ENCODE results near the gene LGALSL. TPM values are rescaled to one million over a fixed set of nuclear protein-coding genes. Genes with fewer than 3 reads are reported as not detected.
"Not testable (repeated sequence)": the region's sequence is repeated elsewhere in the genome, so short reads cannot be mapped to it uniquely, and the experiment has no call there.

LGALSL gene
- total RNA-seq, 3 donors from 2014 or later = 0.73 to 2.3 (median 1.9) TPM

GRCh38 chr2:64424416-64424987 is 29.5 kb upstream of the LGALSL start:
- Mint-ChIP-seq H3K36me3 (ENCODE audit: insufficient read depth) (no peaks in the 10 kb centered on the region), H3K4me3 (no peak overlapping the region), H3K27me3 (ENCODE audit: low read depth) (peaks cover 3% of the 10 kb centered on the region), H3K4me1 (ENCODE audit: low read depth) (no peaks in the 10 kb centered on the region), H3K9me3 (no peaks in the 10 kb centered on the region)
- ATAC-seq (no peak), DNase-seq (no peak)

- no peak for ATAC-seq
- DNase-seq = no peak
- H3K9me3 Mint-ChIP-seq = no peaks in the 10 kb centered on the region
- no peak overlapping the region for H3K4me3 Mint-ChIP-seq
- H3K36me3 Mint-ChIP-seq (ENCODE audit: insufficient read depth) = no peaks in the 10 kb centered on the region
- H3K27me3 Mint-ChIP-seq (ENCODE audit: low read depth) = peaks cover 7% of the 10 kb centered on the region
- H3K4me1 Mint-ChIP-seq (ENCODE audit: low read depth) = no peaks in the 10 kb centered on the region
Observed at GRCh38 chr2:64426183-64426952, 27.6 kb upstream of the LGALSL start.

GRCh38 chr2:64434039-64434657 is 19.8 kb upstream of the LGALSL start:
- Mint-ChIP-seq H3K4me1 (ENCODE audit: low read depth) (no peaks in the 10 kb centered on the region), H3K9me3 (no peaks in the 10 kb centered on the region), H3K27me3 (ENCODE audit: low read depth) (peaks cover 35% of the 10 kb centered on the region), H3K36me3 (ENCODE audit: insufficient read depth) (no peaks in the 10 kb centered on the region), H3K4me3 (no peak overlapping the region)
- DNase-seq = no peak
- no peak for ATAC-seq

- Mint-ChIP-seq H3K4me1 (ENCODE audit: low read depth) (no peaks in the 10 kb centered on the region), H3K36me3 (ENCODE audit: insufficient read depth) (no peaks in the 10 kb centered on the region), H3K4me3 (no peak overlapping the region), H3K27me3 (ENCODE audit: low read depth) (peaks cover 40% of the 10 kb centered on the region), H3K9me3 (no peaks in the 10 kb centered on the region)
- DNase-seq (no peak), ATAC-seq (no peak)
Observed at GRCh38 chr2:64437883-64438282, 16.1 kb upstream of the LGALSL start.

GRCh38 chr2:64439194-64439593 is 14.8 kb upstream of the LGALSL start:
- Mint-ChIP-seq H3K36me3 (ENCODE audit: insufficient read depth) (no peaks in the 10 kb centered on the region), H3K9me3 (no peaks in the 10 kb centered on the region), H3K27me3 (ENCODE audit: low read depth) (peaks cover 33% of the 10 kb centered on the region), H3K4me3 (no peak overlapping the region), H3K4me1 (ENCODE audit: low read depth) (no peaks in the 10 kb centered on the region)
- ATAC-seq = no peak
- DNase-seq = no peak

GRCh38 chr2:64440843-64441242 is 13.1 kb upstream of the LGALSL start:
- H3K27me3 Mint-ChIP-seq (ENCODE audit: low read depth) = peaks cover 34% of the 10 kb centered on the region
- H3K36me3 Mint-ChIP-seq (ENCODE audit: insufficient read depth) = no peaks in the 10 kb centered on the region
- H3K4me3 Mint-ChIP-seq = no peak overlapping the region
- no peak for DNase-seq
- no peaks in the 10 kb centered on the region for H3K4me1 Mint-ChIP-seq (ENCODE audit: low read depth)
- ATAC-seq = no peak
- H3K9me3 Mint-ChIP-seq = no peaks in the 10 kb centered on the region

- Mint-ChIP-seq H3K9me3 (no peaks in the 10 kb centered on the region), H3K4me1 (ENCODE audit: low read depth) (no peaks in the 10 kb centered on the region), H3K36me3 (ENCODE audit: insufficient read depth) (no peaks in the 10 kb centered on the region), H3K27me3 (ENCODE audit: low read depth) (peaks cover 28% of the 10 kb centered on the region), H3K4me3 (no peak overlapping the region)
- ATAC-seq (no peak), DNase-seq (no peak)
Observed at GRCh38 chr2:64442277-64442676, 11.7 kb upstream of the LGALSL start.

GRCh38 chr2:64442801-64443429 is 11.0 kb upstream of the LGALSL start:
- H3K4me1 Mint-ChIP-seq (ENCODE audit: low read depth) = no peaks in the 10 kb centered on the region
- H3K27me3 Mint-ChIP-seq (ENCODE audit: low read depth) = peaks cover 28% of the 10 kb centered on the region
- H3K36me3 Mint-ChIP-seq (ENCODE audit: insufficient read depth) = no peaks in the 10 kb centered on the region
- H3K9me3 Mint-ChIP-seq = no peaks in the 10 kb centered on the region
- DNase-seq (no peak), ATAC-seq (no peak)
- H3K4me3 Mint-ChIP-seq = no peak overlapping the region

GRCh38 chr2:64445970-64446369 is 8.0 kb upstream of the LGALSL start:
- not testable (repeated sequence) for ATAC-seq, H3K4me3 Mint-ChIP-seq

GRCh38 chr2:64447317-64448040 is 6.5 kb upstream of the LGALSL start:
- no peak overlapping the region for H3K4me3 Mint-ChIP-seq
- H3K36me3 Mint-ChIP-seq (ENCODE audit: insufficient read depth) = no peaks in the 10 kb centered on the region
- no peaks in the 10 kb centered on the region for H3K4me1 Mint-ChIP-seq (ENCODE audit: low read depth)
- DNase-seq (no peak), ATAC-seq (no peak)
- H3K27me3 Mint-ChIP-seq (ENCODE audit: low read depth) = peaks cover 12% of the 10 kb centered on the region
- no peaks in the 10 kb centered on the region for H3K9me3 Mint-ChIP-seq

More at GRCh38 chr2:64445970-64446369, 8.0 kb upstream of the LGALSL start:
- not testable (repeated sequence) for DNase-seq; H3K4me1 Mint-ChIP-seq (ENCODE audit: low read depth); H3K9me3 Mint-ChIP-seq; H3K36me3 Mint-ChIP-seq (ENCODE audit: insufficient read depth)
- peaks cover 14% of the 10 kb centered on the region for H3K27me3 Mint-ChIP-seq (ENCODE audit: low read depth)

- H3K27me3 Mint-ChIP-seq (ENCODE audit: low read depth) = peaks cover 10% of the 10 kb centered on the region
- no peak overlapping the region for H3K4me3 Mint-ChIP-seq
- ATAC-seq (no peak), DNase-seq (no peak)
- H3K9me3 Mint-ChIP-seq = no peaks in the 10 kb centered on the region
- H3K4me1 Mint-ChIP-seq (ENCODE audit: low read depth) = no peaks in the 10 kb centered on the region
- H3K36me3 Mint-ChIP-seq (ENCODE audit: insufficient read depth) = no peaks in the 10 kb centered on the region
Observed at GRCh38 chr2:64448041-64448426, 5.9 kb upstream of the LGALSL start.

GRCh38 chr2:64451051-64451450 is 2.9 kb upstream of the LGALSL start:
- no peaks in the 10 kb centered on the region for H3K36me3 Mint-ChIP-seq (ENCODE audit: insufficient read depth)
- no peak for DNase-seq
- H3K27me3 Mint-ChIP-seq (ENCODE audit: low read depth) = peaks cover 13% of the 10 kb centered on the region
- no peak overlapping the region for H3K4me3 Mint-ChIP-seq
- ATAC-seq = no peak
- no peaks in the 10 kb centered on the region for H3K9me3 Mint-ChIP-seq
- peaks cover 7% of the 10 kb centered on the region for H3K4me1 Mint-ChIP-seq (ENCODE audit: low read depth)

- Mint-ChIP-seq H3K9me3 (no peaks in the 10 kb centered on the region), H3K27me3 (ENCODE audit: low read depth) (peaks cover 10% of the 10 kb centered on the region), H3K4me3 (peak overlapping the region; percentile 79), H3K36me3 (ENCODE audit: insufficient read depth) (no peaks in the 10 kb centered on the region), H3K4me1 (ENCODE audit: low read depth) (peaks cover 7% of the 10 kb centered on the region)
- DNase-seq = peak; percentile 39
- peak; percentile 83 to 84 for ATAC-seq
Observed at GRCh38 chr2:64454386-64455332, 697 bp downstream of the LGALSL start.
